Chondrocyte (in vitro differentiated cells): Measurements from ENCODE around the gene STOM. TPM values are rescaled to one million over a fixed set of nuclear protein-coding genes. Genes with fewer than 3 reads are reported as not detected.

ENCODE experiments used
- DNase-seq: peaks from one replicate; pipeline ENCODE4 v3.0.0; 2021; ENCODE audit warnings: mixed read lengths, low spot score
- H3K27ac Mint-ChIP-seq: one replicate; pipeline ENCODE4 v1.8.0; 2021; ENCODE audit warnings: mild to moderate bottlenecking, moderate library complexity, mixed read lengths; ENCODE audit not compliant: unreplicated experiment
- H3K27me3 Mint-ChIP-seq: 2 replicates; pipeline ENCODE4 v1.8.0; 2021; ENCODE audit warnings: low read depth, mixed read lengths
- H3K36me3 Mint-ChIP-seq: 2 replicates; pipeline ENCODE4 v1.8.0; 2021; ENCODE audit warnings: low read depth, mixed read lengths
- H3K4me1 Mint-ChIP-seq: 2 replicates; pipeline ENCODE4 v1.8.0; 2021; ENCODE audit warnings: low read depth, mild to moderate bottlenecking, mixed read lengths
- H3K4me3 Mint-ChIP-seq: one replicate; pipeline ENCODE4 v1.8.0; 2021; ENCODE audit warnings: mild to moderate bottlenecking, moderate library complexity, mixed read lengths; ENCODE audit not compliant: unreplicated experiment
- H3K9me3 Mint-ChIP-seq: 2 replicates; pipeline ENCODE4 v1.8.0; 2021; ENCODE audit warnings: low read depth, mixed read lengths
- total RNA-seq: library from RNA; stranded (reverse); gene quantifications from 3 replicates; pipeline ENCODE4 v1.2.1, GENCODE V29; 2021
- TF ChIP-seq, protein P1 (sequence below): fragments of 200-600 bp; sonication (generic); IDR thresholded peaks from 2 replicates; pipeline ENCODE4 v1.5.0; 2021; ENCODE audit warnings: antibody characterized with exemption, mild to moderate bottlenecking, moderate library complexity

Gene STOM
- total RNA-seq, 1 donor from 2014 or later: 83.6 TPM

- no peak for DNase-seq
- Mint-ChIP-seq H3K36me3 (no peaks in the 10 kb centered on the region), H3K27me3 (no peaks in the 10 kb centered on the region), H3K27ac (peak overlapping the region; percentile 73), H3K4me3 (no peak overlapping the region), H3K4me1 (peaks cover 84% of the 10 kb centered on the region), H3K9me3 (peaks cover 5% of the 10 kb centered on the region)
- TF ChIP-seq, protein P1, sequence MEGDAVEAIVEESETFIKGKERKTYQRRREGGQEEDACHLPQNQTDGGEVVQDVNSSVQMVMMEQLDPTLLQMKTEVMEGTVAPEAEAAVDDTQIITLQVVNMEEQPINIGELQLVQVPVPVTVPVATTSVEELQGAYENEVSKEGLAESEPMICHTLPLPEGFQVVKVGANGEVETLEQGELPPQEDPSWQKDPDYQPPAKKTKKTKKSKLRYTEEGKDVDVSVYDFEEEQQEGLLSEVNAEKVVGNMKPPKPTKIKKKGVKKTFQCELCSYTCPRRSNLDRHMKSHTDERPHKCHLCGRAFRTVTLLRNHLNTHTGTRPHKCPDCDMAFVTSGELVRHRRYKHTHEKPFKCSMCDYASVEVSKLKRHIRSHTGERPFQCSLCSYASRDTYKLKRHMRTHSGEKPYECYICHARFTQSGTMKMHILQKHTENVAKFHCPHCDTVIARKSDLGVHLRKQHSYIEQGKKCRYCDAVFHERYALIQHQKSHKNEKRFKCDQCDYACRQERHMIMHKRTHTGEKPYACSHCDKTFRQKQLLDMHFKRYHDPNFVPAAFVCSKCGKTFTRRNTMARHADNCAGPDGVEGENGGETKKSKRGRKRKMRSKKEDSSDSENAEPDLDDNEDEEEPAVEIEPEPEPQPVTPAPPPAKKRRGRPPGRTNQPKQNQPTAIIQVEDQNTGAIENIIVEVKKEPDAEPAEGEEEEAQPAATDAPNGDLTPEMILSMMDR: no peak
Observed at GRCh38 chr9:121364077-121364476, 6.0 kb downstream of the STOM start.

DNA sequence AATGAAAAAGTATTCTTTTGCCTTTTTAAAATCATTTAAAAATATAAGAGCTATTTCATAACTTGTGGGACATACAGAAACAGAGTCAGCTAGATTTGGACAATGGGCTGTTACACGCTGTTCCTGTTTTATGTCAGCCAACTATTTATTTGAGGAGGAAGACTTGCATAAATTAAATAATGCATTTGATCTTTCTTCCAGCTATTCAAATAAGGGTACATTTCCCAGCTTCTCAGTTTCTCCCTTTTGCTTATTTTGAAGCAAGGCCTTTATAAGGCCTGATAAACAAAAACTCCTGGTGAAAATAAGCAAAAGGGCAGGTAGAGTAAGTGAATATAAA, 6.5 kb downstream of the STOM start:
- peak overlapping the region; percentile 73 for H3K27ac Mint-ChIP-seq

GRCh38 chr9:121362813-121363621, 7.0 kb downstream of the STOM start:
- no peaks in the 10 kb centered on the region for H3K27me3 Mint-ChIP-seq
- H3K36me3 Mint-ChIP-seq: no peaks in the 10 kb centered on the region
- DNase-seq: no peak
- peak overlapping the region; percentile 85 for H3K27ac Mint-ChIP-seq
- H3K9me3 Mint-ChIP-seq: peaks cover 5% of the 10 kb centered on the region
- TF ChIP-seq, protein P1: no peak
- H3K4me1 Mint-ChIP-seq: peaks cover 79% of the 10 kb centered on the region
- H3K4me3 Mint-ChIP-seq: no peak overlapping the region

More for the DNA sequence above, 6.5 kb downstream of the STOM start:
- Mint-ChIP-seq H3K4me1 (peaks cover 84% of the 10 kb centered on the region), H3K27me3 (no peaks in the 10 kb centered on the region), H3K36me3 (no peaks in the 10 kb centered on the region), H3K9me3 (peaks cover 5% of the 10 kb centered on the region), H3K4me3 (no peak overlapping the region)
- TF ChIP-seq, protein P1: no peak
- DNase-seq: no peak

DNA sequence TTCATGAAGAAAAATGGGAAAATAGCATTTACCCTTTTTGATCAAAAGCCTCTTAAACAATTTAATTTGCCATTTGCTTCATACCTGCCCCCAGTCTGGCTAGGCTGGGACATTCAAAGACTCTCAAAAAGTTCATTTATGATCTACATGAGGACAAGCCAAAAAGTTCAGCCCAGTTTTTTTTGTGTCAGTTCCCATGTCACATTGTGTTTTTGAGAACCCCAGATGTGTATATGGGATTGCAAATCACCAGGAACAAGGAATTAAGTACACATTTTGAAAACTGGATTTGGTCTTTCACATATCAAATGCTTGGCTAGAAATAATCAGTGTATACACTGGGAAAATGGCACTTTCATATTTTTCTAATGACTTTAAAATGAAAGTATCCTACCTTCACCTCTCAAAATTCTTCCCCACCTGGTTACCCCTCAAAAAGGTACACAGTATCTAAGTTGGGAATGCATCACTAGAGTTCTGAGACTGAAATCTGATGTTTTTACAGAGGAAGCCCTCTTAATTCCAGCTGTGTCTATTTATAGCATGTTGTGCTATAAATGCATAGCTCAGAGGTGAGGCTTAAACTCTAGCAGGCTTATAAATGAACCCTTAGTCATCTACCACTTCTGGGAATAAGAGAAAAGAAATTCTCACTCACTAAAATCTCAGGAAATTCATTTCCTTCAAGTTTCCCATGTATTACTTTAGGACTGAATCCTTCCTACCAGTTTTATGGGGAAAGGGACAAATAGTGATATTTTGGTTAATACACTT, 9.3 kb downstream of the STOM start:
- TF ChIP-seq, protein P1: no peak
- no peaks in the 10 kb centered on the region for H3K36me3 Mint-ChIP-seq
- peak overlapping the region; percentile 89 for H3K27ac Mint-ChIP-seq
- DNase-seq: no peak
- no peak overlapping the region for H3K4me3 Mint-ChIP-seq
- no peaks in the 10 kb centered on the region for H3K27me3 Mint-ChIP-seq
- H3K9me3 Mint-ChIP-seq: peaks cover 5% of the 10 kb centered on the region
- peaks cover 65% of the 10 kb centered on the region for H3K4me1 Mint-ChIP-seq
